Kidney tubule cell (primary cell): ENCODE data around the gene MKX.

Experiments
- DNase-seq: peaks from one replicate; pipeline ENCODE4 v3.0.0-alpha.2; 2018; ENCODE audit warnings: low spot score

Gene MKX

DNA sequence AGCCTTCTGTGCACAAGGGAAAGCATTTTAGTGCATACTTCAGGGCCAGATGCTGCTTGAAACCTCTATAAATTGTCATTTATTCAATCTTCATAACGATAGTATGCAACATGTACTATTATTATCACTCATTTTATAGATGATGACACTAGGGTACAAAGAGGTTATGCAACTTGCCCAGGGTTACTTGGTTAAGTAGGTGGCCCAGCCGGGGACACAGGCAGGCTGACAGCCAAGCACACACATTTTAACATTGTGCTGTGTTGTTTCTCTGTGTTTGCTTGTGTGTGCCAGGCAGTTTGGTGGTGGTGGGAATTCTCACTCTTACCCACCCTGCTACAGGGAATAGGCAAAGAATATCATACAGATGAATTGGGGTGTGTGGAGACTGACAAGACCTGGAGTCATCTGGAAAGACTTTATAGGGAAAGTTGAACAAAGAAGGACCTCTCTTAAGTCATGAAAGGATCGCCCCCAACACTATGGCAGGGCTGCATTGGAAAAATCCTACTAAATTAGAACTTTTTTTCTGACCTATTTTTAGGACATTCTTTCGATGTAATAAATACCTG lies 98.9 kb downstream of the MKX start:
- DNase-seq: no peak

GRCh38 chr10:27646194-27646593 lies 99.4 kb downstream of the MKX start:
- no peak for DNase-seq

DNA sequence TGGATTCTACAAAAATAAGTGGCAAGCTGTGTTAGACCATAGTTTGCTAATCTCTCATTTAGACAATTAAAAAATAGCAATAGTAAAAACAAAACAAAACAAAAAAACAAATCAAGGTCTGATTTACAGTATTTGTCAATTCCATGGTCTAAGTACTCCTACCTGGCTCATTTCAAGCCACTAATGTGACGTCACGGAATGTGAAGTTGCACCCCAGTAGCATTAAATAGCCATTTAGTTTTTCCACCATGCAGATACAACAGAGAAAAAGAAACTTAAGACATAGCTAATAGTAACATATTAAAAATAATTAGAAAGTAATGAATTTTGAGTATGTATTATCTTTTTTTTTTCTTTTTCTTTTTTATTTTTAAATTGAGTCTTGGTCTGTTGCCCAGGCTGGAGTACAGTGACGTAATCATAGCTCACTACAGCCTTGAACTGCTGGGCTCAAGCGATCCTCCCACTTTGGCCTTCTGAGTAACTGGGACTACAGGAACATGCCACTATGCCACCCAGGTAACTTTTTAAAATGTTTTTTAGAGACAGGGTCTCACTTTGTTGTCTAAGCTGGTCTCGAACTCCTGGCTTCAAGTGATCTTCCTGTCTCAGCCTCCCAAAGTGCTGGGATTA lies 101.2 kb downstream of the MKX start:
- DNase-seq: no peak

DNA sequence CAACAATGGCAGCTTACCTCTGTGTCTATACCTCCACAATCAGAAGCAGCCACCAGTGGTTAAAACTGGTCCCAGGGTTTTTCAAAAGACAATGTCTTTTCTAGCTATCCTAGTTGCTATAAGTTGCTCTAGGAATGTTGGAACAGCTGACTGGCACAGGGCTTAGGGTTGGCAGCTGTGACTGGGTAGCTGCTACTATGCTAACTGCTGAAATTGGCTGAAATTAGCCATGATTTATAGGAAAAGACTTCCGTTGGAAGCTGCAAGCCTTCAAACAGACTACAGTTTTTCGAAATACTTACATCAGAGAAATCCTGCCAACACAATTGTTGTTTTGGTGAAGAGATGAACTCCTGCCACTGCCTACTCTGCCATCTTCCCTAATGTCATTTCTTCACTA lies 102.3 kb downstream of the MKX start:
- DNase-seq: no peak

GRCh38 chr10:27642023-27642589 lies 103.5 kb downstream of the MKX start:
- no peak for DNase-seq

DNA sequence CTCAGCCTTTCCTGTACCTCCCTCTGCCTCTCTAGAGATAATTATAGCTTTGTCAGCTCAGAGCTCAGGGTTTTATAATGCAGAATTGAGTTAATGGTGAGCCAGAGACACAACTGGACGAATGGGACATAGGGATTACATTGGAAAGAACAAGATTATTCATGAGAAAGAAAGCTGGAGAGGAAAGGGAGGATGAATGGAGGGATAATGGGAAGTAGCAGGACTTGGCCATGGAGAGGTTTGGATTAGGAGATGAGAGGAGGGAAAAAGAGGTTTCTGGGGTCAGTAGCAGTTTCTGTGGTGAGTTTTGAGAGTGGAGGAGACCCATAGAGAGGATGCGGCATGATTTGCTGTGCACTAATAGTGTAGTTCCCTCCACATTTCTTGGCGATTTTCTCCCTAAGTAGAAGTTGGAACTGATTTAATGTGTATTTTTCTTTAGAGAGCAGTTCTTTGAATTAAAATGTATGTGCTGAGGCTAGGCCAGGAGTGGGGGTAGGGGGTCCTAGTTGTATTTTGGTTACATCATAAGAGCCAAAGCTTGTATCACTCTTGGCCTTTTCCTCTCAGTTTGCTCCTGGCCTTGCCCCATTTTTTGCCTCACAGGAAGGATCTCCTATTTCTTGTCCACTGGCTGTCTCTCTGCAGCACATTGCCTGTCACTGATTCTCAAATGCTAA lies 107.4 kb downstream of the MKX start:
- DNase-seq: no peak

- no peak for DNase-seq
Measured at GRCh38 chr10:27637601-27638000, 108.0 kb downstream of the MKX start.

DNA sequence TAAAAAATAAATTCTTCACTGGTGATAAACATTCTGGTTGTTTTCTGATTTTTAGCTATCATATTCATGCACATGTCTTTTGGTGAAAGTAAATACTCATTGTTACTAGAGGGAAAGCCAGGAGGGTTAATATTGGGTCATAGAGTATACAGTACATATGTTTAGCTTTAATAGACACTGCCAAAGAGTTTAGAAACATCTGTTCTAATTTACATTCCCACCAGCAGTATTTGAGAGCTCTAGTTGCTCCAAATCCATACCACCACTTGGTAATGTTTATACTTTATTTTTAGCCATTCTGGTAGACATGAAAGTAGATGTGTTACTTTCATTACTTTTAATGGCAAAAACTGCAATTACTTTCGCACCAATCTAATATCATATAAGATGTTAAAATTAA lies 108.8 kb downstream of the MKX start:
- no peak for DNase-seq

DNA sequence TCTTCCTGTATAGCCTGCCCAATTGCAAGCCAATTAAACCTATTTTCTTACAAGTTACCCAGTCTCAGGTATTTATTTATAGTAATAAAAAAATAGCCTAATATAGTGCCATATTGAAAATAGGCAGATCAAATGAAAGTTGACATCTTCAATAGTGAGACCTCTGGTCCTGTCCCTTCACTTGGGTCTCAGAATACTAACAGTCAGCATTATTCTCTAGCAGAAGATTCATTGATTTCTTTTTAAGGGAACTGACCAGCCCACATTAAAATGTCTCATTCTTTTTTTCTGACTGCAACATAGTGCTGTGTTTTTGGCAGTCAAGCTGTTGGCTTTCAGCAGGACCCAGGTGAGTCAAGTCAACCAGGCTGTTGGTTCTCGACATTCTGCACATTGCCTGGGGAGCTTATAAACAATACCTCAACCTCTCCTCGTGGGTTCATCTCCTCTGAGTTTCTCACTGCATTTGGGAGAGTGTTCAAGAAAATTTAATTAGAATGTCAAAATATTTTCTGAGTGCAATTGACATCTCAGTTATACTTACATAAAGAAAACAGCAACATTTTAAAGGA lies 109.8 kb downstream of the MKX start:
- no peak for DNase-seq

GRCh38 chr10:27635290-27635689 lies 110.3 kb downstream of the MKX start:
- DNase-seq: no peak

DNA sequence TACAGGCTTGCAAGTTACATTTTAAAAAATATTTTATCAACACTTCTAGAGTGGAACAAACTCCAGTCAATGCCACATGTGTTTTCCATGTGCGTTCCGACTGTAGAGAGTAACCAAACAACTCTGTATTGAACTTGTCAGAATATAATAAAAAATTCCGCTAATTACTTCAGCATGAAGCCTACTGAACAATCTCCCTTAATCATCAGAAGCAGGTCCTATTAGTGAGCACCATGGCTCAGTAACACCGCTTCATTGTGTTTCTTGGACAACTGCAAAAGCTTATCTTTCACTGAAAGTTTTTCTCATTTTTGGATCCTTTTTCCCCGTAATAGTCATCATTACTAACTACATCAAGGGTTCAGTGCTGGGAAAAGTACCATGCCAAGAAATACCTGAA lies 117.0 kb downstream of the MKX start:
- no peak for DNase-seq

GRCh38 chr10:27626890-27627289 lies 118.7 kb downstream of the MKX start:
- DNase-seq: no peak

DNA sequence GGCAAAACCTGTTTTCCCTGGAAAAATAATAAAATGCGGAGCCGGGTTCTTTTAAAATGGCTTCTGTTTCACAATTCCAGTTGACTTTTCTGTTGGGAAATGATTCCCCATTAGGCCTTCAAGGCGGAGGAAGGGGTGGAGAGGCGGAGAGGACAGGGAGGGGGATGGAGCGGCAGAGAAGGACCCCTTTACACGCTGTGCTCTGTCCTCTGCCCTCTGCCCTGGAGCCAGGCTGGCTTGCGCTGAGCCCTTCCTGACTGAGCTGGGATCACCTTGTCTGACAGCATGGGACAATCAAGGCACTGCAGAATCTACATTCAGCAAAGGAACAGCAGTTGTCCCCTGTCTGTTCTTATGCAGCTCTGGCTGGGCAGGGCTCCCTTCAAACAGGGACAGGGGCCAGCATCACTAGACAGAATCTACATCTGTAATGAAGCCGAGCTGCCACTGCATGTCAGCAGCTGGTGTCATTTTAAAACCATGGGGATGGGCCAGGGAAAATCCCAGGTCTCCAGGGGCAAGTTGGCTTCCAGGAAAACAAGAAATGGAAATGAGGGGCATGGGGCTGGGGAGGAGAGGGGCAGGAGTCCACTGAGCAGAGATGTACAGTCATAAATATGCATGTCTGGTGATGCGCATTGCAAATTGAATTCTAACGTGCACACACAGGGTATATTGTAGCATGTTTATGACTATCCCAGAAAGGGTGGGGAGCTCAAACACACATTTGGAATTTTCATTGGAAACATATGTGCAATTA lies 120.0 kb downstream of the MKX start:
- no peak for DNase-seq

- no peak for DNase-seq
Measured at GRCh38 chr10:27624941-27625340, 120.7 kb downstream of the MKX start.
